Adrenal gland (tissue), 5 donors: Measurements from ENCODE around the gene APOD.

Experiments
- POLR2A ChIP-seq, 2 donors: fragments of 450-650 bp; IDR thresholded peaks; one replicate each; pipeline ENCODE4 v1.6.1; 2017; ENCODE audit warnings: antibody characterized with exemption in 2 of 2, mild to moderate bottlenecking in 2 of 2, moderate library complexity in 1 of 2
- TF ChIP-seq, protein P1 (sequence below), 6 experiments: fragments of 450-650 bp in 4 of 6; fragments of 200-600 bp in 2 of 6; sonication (generic) in 1 of 6; IDR thresholded peaks; 1 replicate in 5 of 6; 2 replicates in 1 of 6; pipeline versions ENCODE4 v1.5.1 to v1.8.0; 2016 to 2021; ENCODE audit warnings: antibody characterized with exemption in 6 of 6, mild to moderate bottlenecking in 2 of 6, moderate library complexity in 1 of 6
- donor health status: DM: no; HTN: no; CAD: no.

DNA sequence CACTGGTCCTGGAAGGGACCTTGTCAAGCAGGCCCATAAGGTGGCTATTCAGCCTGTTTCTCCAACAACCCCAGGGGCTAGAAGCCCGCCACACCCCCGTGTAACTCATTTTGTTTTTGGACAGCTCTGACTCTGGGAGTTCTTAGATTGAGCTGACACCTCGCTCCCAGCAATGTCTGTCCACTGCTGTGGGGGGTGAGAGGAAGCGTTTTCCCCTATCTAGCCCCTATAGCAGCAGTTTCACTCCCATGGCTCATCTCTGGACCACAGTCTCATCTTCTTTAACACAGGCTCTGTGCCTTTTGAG is 39.6 kb downstream of the APOD start:
- no peak for TF ChIP-seq POLR2A (IDR thresholded peaks at IDR 0.05)
- TF ChIP-seq, protein P1, sequence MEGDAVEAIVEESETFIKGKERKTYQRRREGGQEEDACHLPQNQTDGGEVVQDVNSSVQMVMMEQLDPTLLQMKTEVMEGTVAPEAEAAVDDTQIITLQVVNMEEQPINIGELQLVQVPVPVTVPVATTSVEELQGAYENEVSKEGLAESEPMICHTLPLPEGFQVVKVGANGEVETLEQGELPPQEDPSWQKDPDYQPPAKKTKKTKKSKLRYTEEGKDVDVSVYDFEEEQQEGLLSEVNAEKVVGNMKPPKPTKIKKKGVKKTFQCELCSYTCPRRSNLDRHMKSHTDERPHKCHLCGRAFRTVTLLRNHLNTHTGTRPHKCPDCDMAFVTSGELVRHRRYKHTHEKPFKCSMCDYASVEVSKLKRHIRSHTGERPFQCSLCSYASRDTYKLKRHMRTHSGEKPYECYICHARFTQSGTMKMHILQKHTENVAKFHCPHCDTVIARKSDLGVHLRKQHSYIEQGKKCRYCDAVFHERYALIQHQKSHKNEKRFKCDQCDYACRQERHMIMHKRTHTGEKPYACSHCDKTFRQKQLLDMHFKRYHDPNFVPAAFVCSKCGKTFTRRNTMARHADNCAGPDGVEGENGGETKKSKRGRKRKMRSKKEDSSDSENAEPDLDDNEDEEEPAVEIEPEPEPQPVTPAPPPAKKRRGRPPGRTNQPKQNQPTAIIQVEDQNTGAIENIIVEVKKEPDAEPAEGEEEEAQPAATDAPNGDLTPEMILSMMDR (IDR thresholded peaks at IDR 0.05), result no peak
